ENCODE results near the gene PLXDC1.

Gene PLXDC1

GRCh38 chr17:39165178-39165840 is 13.9 kb upstream of the PLXDC1 start:
- DNase-seq (ENCODE audit: insufficient read length, low spot score), result no peak

GRCh38 chr17:39164675-39165143 is 13.3 kb upstream of the PLXDC1 start:
- peak; percentile 92 for FAIRE-seq

More at GRCh38 chr17:39165178-39165840, 13.9 kb upstream of the PLXDC1 start:
- TF ChIP-seq POLR2AphosphoS5 (IDR thresholded peaks at IDR 0.05; ENCODE audit: low read depth, low read length), result no peak
- no peak for TF ChIP-seq TAF1 (IDR thresholded peaks at IDR 0.05; ENCODE audit: low read depth, low read length)
- TF ChIP-seq PAX5 (IDR thresholded peaks at IDR 0.05; ENCODE audit: insufficient read depth, low read length, severe bottlenecking), result no peak
- TF ChIP-seq POU2F2 (IDR thresholded peaks at IDR 0.05; ENCODE audit: low read depth, low read length), result no peak
- no peak for TF ChIP-seq SPI1 (IDR thresholded peaks at IDR 0.05; ENCODE audit: low read depth, low read length)
- no peak for TF ChIP-seq POLR2A (IDR thresholded peaks at IDR 0.05; ENCODE audit: low read depth, low read length)
- no peak for FAIRE-seq

GRCh38 chr17:39161962-39162361 is 10.5 kb upstream of the PLXDC1 start:
- FAIRE-seq, result no peak
- no peak for DNase-seq (ENCODE audit: insufficient read length, low spot score)
- TF ChIP-seq POU2F2 (IDR thresholded peaks at IDR 0.05; ENCODE audit: low read depth, low read length), result no peak
- no peak for TF ChIP-seq SPI1 (IDR thresholded peaks at IDR 0.05; ENCODE audit: low read depth, low read length)
- no peak for TF ChIP-seq POLR2AphosphoS5 (IDR thresholded peaks at IDR 0.05; ENCODE audit: low read depth, low read length)
- TF ChIP-seq PAX5 (IDR thresholded peaks at IDR 0.05; ENCODE audit: insufficient read depth, low read length, severe bottlenecking), result no peak
- no peak for TF ChIP-seq TAF1 (IDR thresholded peaks at IDR 0.05; ENCODE audit: low read depth, low read length)
- TF ChIP-seq POLR2A (IDR thresholded peaks at IDR 0.05; ENCODE audit: low read depth, low read length), result no peak

More at GRCh38 chr17:39164675-39165143, 13.3 kb upstream of the PLXDC1 start:
- peak; percentile 93 for DNase-seq (ENCODE audit: insufficient read length, low spot score)
- TF ChIP-seq SPI1 (IDR thresholded peaks at IDR 0.05; ENCODE audit: low read depth, low read length), result no peak
- no peak for TF ChIP-seq POU2F2 (IDR thresholded peaks at IDR 0.05; ENCODE audit: low read depth, low read length)

- DNase-seq (ENCODE audit: insufficient read length, low spot score) (no peak), FAIRE-seq (no peak)
Measured at GRCh38 chr17:39158623-39159022, 7.2 kb upstream of the PLXDC1 start.

GRCh38 chr17:39156491-39156890 is 5.1 kb upstream of the PLXDC1 start:
- TF ChIP-seq POU2F2 (IDR thresholded peaks at IDR 0.05; ENCODE audit: low read depth, low read length), result no peak
- TF ChIP-seq TAF1 (IDR thresholded peaks at IDR 0.05; ENCODE audit: low read depth, low read length), result no peak
- no peak for TF ChIP-seq SPI1 (IDR thresholded peaks at IDR 0.05; ENCODE audit: low read depth, low read length)
- no peak for TF ChIP-seq POLR2AphosphoS5 (IDR thresholded peaks at IDR 0.05; ENCODE audit: low read depth, low read length)
- TF ChIP-seq PAX5 (IDR thresholded peaks at IDR 0.05; ENCODE audit: insufficient read depth, low read length, severe bottlenecking), result no peak
- no peak for TF ChIP-seq POLR2A (IDR thresholded peaks at IDR 0.05; ENCODE audit: low read depth, low read length)
- FAIRE-seq (no peak), DNase-seq (ENCODE audit: insufficient read length, low spot score) (no peak)

More at GRCh38 chr17:39158623-39159022, 7.2 kb upstream of the PLXDC1 start:
- TF ChIP-seq POLR2A (IDR thresholded peaks at IDR 0.05; ENCODE audit: low read depth, low read length), result no peak
- no peak for TF ChIP-seq PAX5 (IDR thresholded peaks at IDR 0.05; ENCODE audit: insufficient read depth, low read length, severe bottlenecking)
- TF ChIP-seq POU2F2 (IDR thresholded peaks at IDR 0.05; ENCODE audit: low read depth, low read length), result no peak
- TF ChIP-seq SPI1 (IDR thresholded peaks at IDR 0.05; ENCODE audit: low read depth, low read length), result no peak

- no peak for FAIRE-seq
- DNase-seq (ENCODE audit: insufficient read length, low spot score), result no peak
- TF ChIP-seq POU2F2 (IDR thresholded peaks at IDR 0.05; ENCODE audit: low read depth, low read length) (no peak), SPI1 (IDR thresholded peaks at IDR 0.05; ENCODE audit: low read depth, low read length) (no peak), PAX5 (IDR thresholded peaks at IDR 0.05; ENCODE audit: insufficient read depth, low read length, severe bottlenecking) (no peak), TAF1 (IDR thresholded peaks at IDR 0.05; ENCODE audit: low read depth, low read length) (no peak), POLR2AphosphoS5 (IDR thresholded peaks at IDR 0.05; ENCODE audit: low read depth, low read length) (no peak)
Measured at GRCh38 chr17:39155654-39156053, 4.2 kb upstream of the PLXDC1 start.

GRCh38 chr17:39153599-39154051 is 2.2 kb upstream of the PLXDC1 start:
- peak; percentile 74 for TF ChIP-seq SPI1 (IDR thresholded peaks at IDR 0.05; ENCODE audit: low read depth, low read length)
- peak; percentile 42; the same call in 1 of the 2 replicates for TF ChIP-seq POU2F2 (IDR thresholded peaks at IDR 0.05; ENCODE audit: low read depth, low read length)
- TF ChIP-seq POLR2AphosphoS5 (IDR thresholded peaks at IDR 0.05; ENCODE audit: low read depth, low read length), result no peak
- FAIRE-seq (peak; percentile 38), DNase-seq (ENCODE audit: insufficient read length, low spot score) (no peak)

GRCh38 chr17:39151943-39152818 is 744 bp upstream of the PLXDC1 start:
- no peak for FAIRE-seq
- no peak for DNase-seq (ENCODE audit: insufficient read length, low spot score)

GRCh38 chr17:39150795-39151149 is 665 bp downstream of the PLXDC1 start:
- no peak for DNase-seq (ENCODE audit: insufficient read length, low spot score)
- no peak for TF ChIP-seq POLR2AphosphoS5 (IDR thresholded peaks at IDR 0.05; ENCODE audit: low read depth, low read length)
- TF ChIP-seq PAX5 (IDR thresholded peaks at IDR 0.05; ENCODE audit: insufficient read depth, low read length, severe bottlenecking), result no peak
- TF ChIP-seq TAF1 (IDR thresholded peaks at IDR 0.05; ENCODE audit: low read depth, low read length), result no peak
- no peak for TF ChIP-seq POLR2A (IDR thresholded peaks at IDR 0.05; ENCODE audit: low read depth, low read length)
- no peak for TF ChIP-seq SPI1 (IDR thresholded peaks at IDR 0.05; ENCODE audit: low read depth, low read length)
- no peak for TF ChIP-seq POU2F2 (IDR thresholded peaks at IDR 0.05; ENCODE audit: low read depth, low read length)
- FAIRE-seq, result no peak

More at GRCh38 chr17:39151943-39152818, 744 bp upstream of the PLXDC1 start:
- no peak for TF ChIP-seq POU2F2 (IDR thresholded peaks at IDR 0.05; ENCODE audit: low read depth, low read length)
- no peak for TF ChIP-seq POLR2A (IDR thresholded peaks at IDR 0.05; ENCODE audit: low read depth, low read length)
- no peak for TF ChIP-seq PAX5 (IDR thresholded peaks at IDR 0.05; ENCODE audit: insufficient read depth, low read length, severe bottlenecking)
- no peak for TF ChIP-seq TAF1 (IDR thresholded peaks at IDR 0.05; ENCODE audit: low read depth, low read length)
- no peak for TF ChIP-seq POLR2AphosphoS5 (IDR thresholded peaks at IDR 0.05; ENCODE audit: low read depth, low read length)
- TF ChIP-seq SPI1 (IDR thresholded peaks at IDR 0.05; ENCODE audit: low read depth, low read length), result no peak

Data from GM12891 (cell line).